MM.1S (cell line): ENCODE results near the gene IQGAP2.

Experiments
- CTCF ChIP-seq: fragments of 300-600 bp; sonication (generic); IDR thresholded peaks from 2 replicates; pipeline ENCODE4 v1.5.1; 2016; ENCODE audit warnings: antibody characterized with exemption, low read length, mixed read lengths
- EZH2 ChIP-seq: fragments of 300-600 bp; sonication (generic); optimal IDR thresholded peaks from 2 replicates; pipeline ENCODE3; 2017; ENCODE audit warnings: low read depth, mild to moderate bottlenecking, antibody characterized with exemption, low read length, mixed read lengths
- EZH2phosphoT487 ChIP-seq: fragments of 300-600 bp; sonication (generic); IDR thresholded peaks from 2 replicates; pipeline ENCODE4 v1.6.1; 2018; ENCODE audit warnings: antibody characterized with exemption, low read length

GRCh38 chr5:76475936-76476335 lies 72.9 kb downstream of the IQGAP2 start:
- TF ChIP-seq CTCF (no peak), EZH2 (no peak), EZH2phosphoT487 (no peak)
